HepG2 (cell line): ENCODE measurements around the gene PRKCZ. TPM values are rescaled to one million over a fixed set of nuclear protein-coding genes. Genes with fewer than 3 reads are reported as not detected.

Experiments used
- ARHGAP35 ChIP-seq: sonication (generic); formaldehyde crosslinking; IDR thresholded peaks from 2 replicates; pipeline ENCODE4 v1.9.0; 2022; ENCODE audit warnings: mild to moderate bottlenecking, inconsistent platforms, moderate library complexity, missing genetic modification reagents, borderline replicate concordance
- CREB1 ChIP-seq, 2 experiments: fragments of 450-650 bp in 1 of 2; IDR thresholded peaks; 2 replicates each; pipeline ENCODE4 v1.6.1; 2016 to 2017; ENCODE audit warnings: control low read depth in 1 of 2, mild to moderate bottlenecking in 1 of 2, missing compliant biosample characterization in 1 of 2, missing genetic modification characterization in 1 of 2
- HNRNPL ChIP-seq: fragments of 200-400 bp; formaldehyde crosslinking; IDR thresholded peaks from 2 replicates; pipeline ENCODE4 v1.6.1; 2017; ENCODE audit warnings: mild to moderate bottlenecking, low read depth, low read length
- KAT8 ChIP-seq: IDR thresholded peaks from 2 replicates; pipeline ENCODE4 v1.6.1; 2016; ENCODE audit warnings: missing genetic modification reagents, missing compliant biosample characterization
- ONECUT2 ChIP-seq: sonication (generic); formaldehyde crosslinking; IDR thresholded peaks from 2 replicates; pipeline ENCODE4 v1.4.0; 2020; ENCODE audit warnings: missing genetic modification reagents
- PHB2 ChIP-seq: fragments of 450-650 bp; IDR thresholded peaks from 2 replicates; pipeline ENCODE4 v1.6.1; 2018; ENCODE audit not compliant: partially characterized antibody
- RAD51 ChIP-seq: fragments of 450-650 bp; IDR thresholded peaks from 2 replicates; pipeline ENCODE4 v1.6.1; 2016; ENCODE audit warnings: borderline replicate concordance
- SALL1 ChIP-seq: sonication (generic); formaldehyde crosslinking; IDR thresholded peaks from 2 replicates; pipeline ENCODE4 v1.8.0; 2022; ENCODE audit warnings: mild to moderate bottlenecking, missing genetic modification reagents
- SIX4 ChIP-seq: sonication (generic); formaldehyde crosslinking; IDR thresholded peaks from 2 replicates; pipeline ENCODE4 v1.4.0; 2020; ENCODE audit warnings: missing genetic modification reagents
- YEATS4 ChIP-seq: sonication (generic); formaldehyde crosslinking; IDR thresholded peaks from 2 replicates; pipeline ENCODE4 v1.4.0; 2020; ENCODE audit warnings: missing genetic modification reagents, borderline replicate concordance
- ZFX ChIP-seq: sonication (generic); formaldehyde crosslinking; IDR thresholded peaks from 2 replicates; pipeline ENCODE4 v1.4.0; 2020; ENCODE audit warnings: mild to moderate bottlenecking, low read depth, missing genetic modification reagents, moderate library complexity
- ZNF205 ChIP-seq: IDR thresholded peaks from 2 replicates; pipeline ENCODE4 v1.6.1; 2018; ENCODE audit warnings: missing biosample characterization, missing genetic modification reagents
- ZNF33B ChIP-seq: sonication (generic); formaldehyde crosslinking; IDR thresholded peaks from 2 replicates; pipeline ENCODE4 v1.5.1; 2020; ENCODE audit warnings: mild to moderate bottlenecking, missing genetic modification reagents
- ZNF629 ChIP-seq: sonication (generic); formaldehyde crosslinking; conservative IDR thresholded peaks from 2 replicates; pipeline ENCODE4 v1.5.0; 2020; ENCODE audit warnings: missing genetic modification reagents
- ZNF703 ChIP-seq: sonication (generic); formaldehyde crosslinking; IDR thresholded peaks from 2 replicates; pipeline ENCODE4 v1.5.1; 2020; ENCODE audit warnings: missing genetic modification reagents, mild to moderate bottlenecking, moderate library complexity, borderline replicate concordance
- ZSCAN31 ChIP-seq: sonication (generic); formaldehyde crosslinking; IDR thresholded peaks from 2 replicates; pipeline ENCODE4 v1.5.0; 2020; ENCODE audit warnings: low read depth, mild to moderate bottlenecking, missing genetic modification reagents
- polyA plus RNA-seq, 8 experiments: library from polyadenylated mRNA; depleted of rRNA in 3 of 8; stranded (reverse) in 7 of 8; unstranded in 1 of 8; fragments of >200 nt; fragmentation: Illumina TruSeq in 4 of 8; extraction: Trizol in 4 of 8; gene quantifications; 2 replicates each; pipeline versions ENCODE4 v1.2.1 to v1.2.3, GENCODE V29; 2011 to 2016; ENCODE audit warnings: low read depth in 4 of 8, missing spikeins in 1 of 8, mixed read lengths in 1 of 8; ENCODE audit not compliant: insufficient read depth in 1 of 8
- total RNA-seq, 5 experiments: library from RNA; depleted of rRNA; stranded (reverse); fragments of >200 nt; fragmentation: Illumina TruSeq; extraction: Trizol; gene quantifications; 2 replicates each; pipeline ENCODE4 v1.2.3, GENCODE V29; 2016; ENCODE audit warnings: low read depth in 1 of 5
- TF ChIP-seq, protein P1 (sequence below): sonication (generic); formaldehyde crosslinking; IDR thresholded peaks from 2 replicates; pipeline ENCODE4 v1.8.1; 2022; ENCODE audit warnings: low read depth, mild to moderate bottlenecking, missing genetic modification reagents
- TF ChIP-seq, protein P2 (sequence below): sonication (generic); formaldehyde crosslinking; IDR thresholded peaks from 2 replicates; pipeline ENCODE4 v1.5.0; 2020; ENCODE audit warnings: mild to moderate bottlenecking, missing genetic modification reagents, borderline replicate concordance
- TF ChIP-seq, protein P3 (sequence below): sonication (generic); formaldehyde crosslinking; conservative IDR thresholded peaks from 2 replicates; pipeline ENCODE4 v1.4.0; 2020; ENCODE audit warnings: missing genetic modification reagents
- TF ChIP-seq, protein P4 (sequence below): sonication (generic); formaldehyde crosslinking; IDR thresholded peaks from 2 replicates; pipeline ENCODE4 v1.5.1; 2020; ENCODE audit warnings: mild to moderate bottlenecking, missing genetic modification reagents, borderline replicate concordance
- TF ChIP-seq, protein P5 (sequence below): sonication (generic); formaldehyde crosslinking; conservative IDR thresholded peaks from 2 replicates; pipeline ENCODE4 v1.4.0; 2020; ENCODE audit warnings: missing genetic modification reagents

PRKCZ gene
- total and polyA plus RNA-seq, 2 of the 13 experiments (the other 11 are each of a cell fraction or from before 2014, with no cell fraction given): 34.7 to 85.2 TPM

DNA sequence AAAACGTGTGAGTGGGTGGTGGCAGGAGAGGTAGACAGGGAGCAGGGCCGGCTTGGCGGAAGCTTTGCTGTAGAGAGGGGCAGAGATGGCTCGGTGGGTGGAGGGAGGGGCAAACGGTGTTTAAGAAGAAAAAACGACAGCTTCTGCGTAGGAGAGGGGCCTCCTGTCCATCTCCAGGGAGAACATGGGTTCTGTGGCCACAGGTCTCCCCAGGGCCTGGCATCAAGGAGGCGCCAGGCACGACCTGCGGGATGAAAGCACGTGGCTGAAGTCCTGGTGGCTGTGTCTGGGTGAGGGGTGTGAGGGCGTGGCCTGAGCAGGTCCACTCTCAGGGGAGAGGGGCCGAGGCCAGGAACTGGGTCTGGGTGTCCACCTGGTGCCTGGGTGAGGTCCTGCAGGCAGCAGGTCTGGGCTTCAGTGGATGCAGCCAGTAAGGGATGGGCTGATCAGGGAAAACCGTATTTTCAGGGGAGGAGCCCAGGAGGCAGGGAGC, 940 bp upstream of the PRKCZ start (continued):
- TF ChIP-seq, protein P1, sequence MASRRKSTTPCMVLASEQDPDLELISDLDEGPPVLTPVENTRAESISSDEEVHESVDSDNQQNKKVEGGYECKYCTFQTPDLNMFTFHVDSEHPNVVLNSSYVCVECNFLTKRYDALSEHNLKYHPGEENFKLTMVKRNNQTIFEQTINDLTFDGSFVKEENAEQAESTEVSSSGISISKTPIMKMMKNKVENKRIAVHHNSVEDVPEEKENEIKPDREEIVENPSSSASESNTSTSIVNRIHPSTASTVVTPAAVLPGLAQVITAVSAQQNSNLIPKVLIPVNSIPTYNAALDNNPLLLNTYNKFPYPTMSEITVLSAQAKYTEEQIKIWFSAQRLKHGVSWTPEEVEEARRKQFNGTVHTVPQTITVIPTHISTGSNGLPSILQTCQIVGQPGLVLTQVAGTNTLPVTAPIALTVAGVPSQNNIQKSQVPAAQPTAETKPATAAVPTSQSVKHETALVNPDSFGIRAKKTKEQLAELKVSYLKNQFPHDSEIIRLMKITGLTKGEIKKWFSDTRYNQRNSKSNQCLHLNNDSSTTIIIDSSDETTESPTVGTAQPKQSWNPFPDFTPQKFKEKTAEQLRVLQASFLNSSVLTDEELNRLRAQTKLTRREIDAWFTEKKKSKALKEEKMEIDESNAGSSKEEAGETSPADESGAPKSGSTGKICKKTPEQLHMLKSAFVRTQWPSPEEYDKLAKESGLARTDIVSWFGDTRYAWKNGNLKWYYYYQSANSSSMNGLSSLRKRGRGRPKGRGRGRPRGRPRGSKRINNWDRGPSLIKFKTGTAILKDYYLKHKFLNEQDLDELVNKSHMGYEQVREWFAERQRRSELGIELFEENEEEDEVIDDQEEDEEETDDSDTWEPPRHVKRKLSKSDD (CRISPR knock-in tag): peak; percentile 6; the same call in 1 of the 2 replicates
- TF ChIP-seq PHB2: no peak
- no peak for TF ChIP-seq ONECUT2 (CRISPR knock-in tag)
- TF ChIP-seq KAT8 (CRISPR knock-in tag): no peak
- TF ChIP-seq, protein P2, sequence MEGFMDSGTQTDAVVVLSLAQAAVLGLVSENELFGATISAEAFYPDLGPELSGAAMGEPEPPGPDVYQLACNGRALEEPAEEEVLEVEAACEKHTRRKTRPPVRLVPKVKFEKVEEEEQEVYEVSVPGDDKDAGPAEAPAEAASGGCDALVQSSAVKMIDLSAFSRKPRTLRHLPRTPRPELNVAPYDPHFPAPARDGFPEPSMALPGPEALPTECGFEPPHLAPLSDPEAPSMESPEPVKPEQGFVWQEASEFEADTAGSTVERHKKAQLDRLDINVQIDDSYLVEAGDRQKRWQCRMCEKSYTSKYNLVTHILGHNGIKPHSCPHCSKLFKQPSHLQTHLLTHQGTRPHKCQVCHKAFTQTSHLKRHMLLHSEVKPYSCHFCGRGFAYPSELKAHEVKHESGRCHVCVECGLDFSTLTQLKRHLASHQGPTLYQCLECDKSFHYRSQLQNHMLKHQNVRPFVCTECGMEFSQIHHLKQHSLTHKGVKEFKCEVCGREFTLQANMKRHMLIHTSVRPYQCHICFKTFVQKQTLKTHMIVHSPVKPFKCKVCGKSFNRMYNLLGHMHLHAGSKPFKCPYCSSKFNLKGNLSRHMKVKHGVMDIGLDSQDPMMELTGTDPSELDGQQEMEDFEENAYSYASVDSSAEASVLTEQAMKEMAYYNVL (CRISPR knock-in tag): no peak
- no peak; the same call in 1 of the 2 replicates for TF ChIP-seq ZSCAN31 (CRISPR knock-in tag)
- TF ChIP-seq ZFX (CRISPR knock-in tag): peak; percentile 71
- TF ChIP-seq, protein P3, sequence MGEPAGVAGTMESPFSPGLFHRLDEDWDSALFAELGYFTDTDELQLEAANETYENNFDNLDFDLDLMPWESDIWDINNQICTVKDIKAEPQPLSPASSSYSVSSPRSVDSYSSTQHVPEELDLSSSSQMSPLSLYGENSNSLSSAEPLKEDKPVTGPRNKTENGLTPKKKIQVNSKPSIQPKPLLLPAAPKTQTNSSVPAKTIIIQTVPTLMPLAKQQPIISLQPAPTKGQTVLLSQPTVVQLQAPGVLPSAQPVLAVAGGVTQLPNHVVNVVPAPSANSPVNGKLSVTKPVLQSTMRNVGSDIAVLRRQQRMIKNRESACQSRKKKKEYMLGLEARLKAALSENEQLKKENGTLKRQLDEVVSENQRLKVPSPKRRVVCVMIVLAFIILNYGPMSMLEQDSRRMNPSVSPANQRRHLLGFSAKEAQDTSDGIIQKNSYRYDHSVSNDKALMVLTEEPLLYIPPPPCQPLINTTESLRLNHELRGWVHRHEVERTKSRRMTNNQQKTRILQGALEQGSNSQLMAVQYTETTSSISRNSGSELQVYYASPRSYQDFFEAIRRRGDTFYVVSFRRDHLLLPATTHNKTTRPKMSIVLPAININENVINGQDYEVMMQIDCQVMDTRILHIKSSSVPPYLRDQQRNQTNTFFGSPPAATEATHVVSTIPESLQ: no peak
- TF ChIP-seq, protein P4, sequence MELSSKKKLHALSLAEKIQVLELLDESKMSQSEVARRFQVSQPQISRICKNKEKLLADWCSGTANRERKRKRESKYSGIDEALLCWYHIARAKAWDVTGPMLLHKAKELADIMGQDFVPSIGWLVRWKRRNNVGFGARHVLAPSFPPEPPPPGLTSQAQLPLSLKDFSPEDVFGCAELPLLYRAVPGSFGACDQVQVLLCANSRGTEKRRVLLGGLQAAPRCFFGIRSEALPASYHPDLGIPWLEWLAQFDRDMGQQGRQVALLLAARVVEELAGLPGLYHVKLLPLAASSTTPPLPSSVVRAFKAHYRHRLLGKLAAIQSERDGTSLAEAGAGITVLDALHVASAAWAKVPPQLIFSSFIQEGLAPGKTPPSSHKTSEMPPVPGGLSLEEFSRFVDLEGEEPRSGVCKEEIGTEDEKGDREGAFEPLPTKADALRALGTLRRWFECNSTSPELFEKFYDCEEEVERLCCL: peak; percentile 80; the same call in 1 of the 2 replicates
- TF ChIP-seq RAD51: no peak
- TF ChIP-seq HNRNPL: peak; percentile 81
- no peak for TF ChIP-seq ARHGAP35 (CRISPR knock-in tag)
- TF ChIP-seq ZNF205 (CRISPR knock-in tag): 0 out of 2 replicates have a peak, but pooled peaks have one; percentile 53
- no peak for TF ChIP-seq YEATS4
- TF ChIP-seq, protein P5, sequence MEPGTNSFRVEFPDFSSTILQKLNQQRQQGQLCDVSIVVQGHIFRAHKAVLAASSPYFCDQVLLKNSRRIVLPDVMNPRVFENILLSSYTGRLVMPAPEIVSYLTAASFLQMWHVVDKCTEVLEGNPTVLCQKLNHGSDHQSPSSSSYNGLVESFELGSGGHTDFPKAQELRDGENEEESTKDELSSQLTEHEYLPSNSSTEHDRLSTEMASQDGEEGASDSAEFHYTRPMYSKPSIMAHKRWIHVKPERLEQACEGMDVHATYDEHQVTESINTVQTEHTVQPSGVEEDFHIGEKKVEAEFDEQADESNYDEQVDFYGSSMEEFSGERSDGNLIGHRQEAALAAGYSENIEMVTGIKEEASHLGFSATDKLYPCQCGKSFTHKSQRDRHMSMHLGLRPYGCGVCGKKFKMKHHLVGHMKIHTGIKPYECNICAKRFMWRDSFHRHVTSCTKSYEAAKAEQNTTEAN (CRISPR knock-in tag): 0 out of 2 replicates have a peak, but pooled peaks have one; percentile 26
- 0 out of 2 replicates have a peak, but pooled peaks have one; percentile 18 for TF ChIP-seq ZNF703
- no peak for TF ChIP-seq CREB1 (IDR thresholded peaks at IDR 0.05)
- TF ChIP-seq CREB1 (CRISPR knock-in tag; IDR thresholded peaks at IDR 0.05): peak; percentile 67
- TF ChIP-seq SALL1: peak; percentile 83
- no peak for TF ChIP-seq ZNF33B
- no peak; the same call in 1 of the 2 replicates for TF ChIP-seq SIX4 (CRISPR knock-in tag)
- TF ChIP-seq ZNF629: no peak
